GM12891 (cell line): ENCODE results near the gene LSG1.
A peak's percentile ranks its signal among the peaks of the same experiment; 100 is the strongest.
"Not testable (repeated sequence)": the region's sequence is repeated elsewhere in the genome, so short reads cannot be mapped to it uniquely, and the experiment has no call there.

Experiments used
- DNase-seq: peaks from one replicate; pipeline ENCODE4 v3.0.0; 2011; ENCODE audit warnings: low spot score; ENCODE audit not compliant: insufficient read length
- FAIRE-seq: peaks from 2 replicates; lab custom pipeline; 2011; peaks lifted over from hg19 to GRCh38; lab: Jason Lieb, UNC
- PAX5 ChIP-seq: IDR thresholded peaks from 2 replicates; pipeline ENCODE4 v1.6.1; 2011; ENCODE audit warnings: low read length, moderate library complexity, mild to moderate bottlenecking; ENCODE audit not compliant: insufficient read depth, severe bottlenecking
- POLR2A ChIP-seq: IDR thresholded peaks from 2 replicates; pipeline ENCODE4 v1.6.1; 2011; ENCODE audit warnings: low read depth, low read length, control low read depth
- POLR2AphosphoS5 ChIP-seq: IDR thresholded peaks from 2 replicates; pipeline ENCODE4 v1.6.1; 2011; ENCODE audit warnings: low read depth, low read length, control low read depth
- POU2F2 ChIP-seq: IDR thresholded peaks from 2 replicates; pipeline ENCODE4 v1.6.1; 2011; ENCODE audit warnings: low read depth, mild to moderate bottlenecking, control low read depth, low read length, moderate library complexity
- SPI1 ChIP-seq: IDR thresholded peaks from 2 replicates; pipeline ENCODE4 v1.6.1; 2011; ENCODE audit warnings: low read depth, low read length, control low read depth
- TAF1 ChIP-seq: IDR thresholded peaks from 2 replicates; pipeline ENCODE4 v1.6.1; 2011; ENCODE audit warnings: low read depth, low read length, control low read depth

Gene LSG1

GRCh38 chr3:194637541-194638400 lies 34.2 kb downstream of the LSG1 start:
- no peak for FAIRE-seq
- DNase-seq: no peak
- TF ChIP-seq POLR2AphosphoS5: no peak
- no peak for TF ChIP-seq SPI1
- no peak for TF ChIP-seq PAX5
- TF ChIP-seq TAF1: no peak
- no peak for TF ChIP-seq POU2F2
- TF ChIP-seq POLR2A: no peak

- FAIRE-seq: no peak
Measured at GRCh38 chr3:194637066-194637465, 34.9 kb downstream of the LSG1 start.

GRCh38 chr3:194633349-194634004 lies 38.5 kb downstream of the LSG1 start, which contains the start of gene TMEM44:
Gene TMEM44 (minus strand): TSS chr3:194633419. CDS start chr3:194633215, 204 bp downstream.
- DNase-seq (peak; percentile 80), FAIRE-seq (peak; percentile 50)
- peak; percentile 56; the same call in 1 of the 2 replicates for TF ChIP-seq POLR2A
- no peak for TF ChIP-seq TAF1

More at GRCh38 chr3:194637066-194637465, 34.9 kb downstream of the LSG1 start:
- no peak for DNase-seq
- no peak for TF ChIP-seq POLR2AphosphoS5
- TF ChIP-seq POLR2A: no peak
- TF ChIP-seq PAX5: no peak
- TF ChIP-seq TAF1: no peak
- TF ChIP-seq SPI1: no peak
- TF ChIP-seq POU2F2: no peak

DNA sequence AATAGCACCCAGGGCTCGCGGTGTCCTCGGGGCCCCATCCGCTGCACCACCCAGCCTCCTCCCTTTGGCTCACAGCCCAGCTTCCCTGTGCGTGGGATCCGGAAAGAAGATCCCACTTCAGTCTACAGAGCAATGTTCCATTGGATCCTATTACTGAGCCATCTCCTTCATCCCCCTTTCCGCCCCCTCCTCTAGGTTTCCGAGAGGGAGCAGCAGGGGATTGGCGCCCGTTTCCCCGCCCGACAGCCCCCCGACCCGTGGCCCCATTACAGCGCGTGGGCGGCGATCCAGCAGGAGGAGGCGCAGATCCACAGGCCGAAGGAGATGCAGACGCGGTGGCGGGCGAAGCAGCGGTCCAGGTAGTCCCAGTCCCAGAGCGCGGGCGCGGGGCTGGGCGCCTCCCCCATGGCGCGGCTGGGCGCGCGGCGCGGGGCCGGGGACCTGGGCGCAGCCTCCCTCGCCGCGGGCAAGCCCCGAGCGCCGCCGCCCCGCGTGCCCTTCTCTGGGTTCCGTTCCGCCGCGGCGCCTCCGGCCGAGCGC lies 39.1 kb downstream of the LSG1 start:
- no peak for FAIRE-seq
- TF ChIP-seq SPI1 (no peak), POLR2A (no peak), TAF1 (no peak), PAX5 (peak; percentile 30), POLR2AphosphoS5 (no peak), POU2F2 (no peak)
- no peak for DNase-seq

GRCh38 chr3:194632226-194632808 lies 39.7 kb downstream of the LSG1 start:
- no peak for FAIRE-seq
- no peak for TF ChIP-seq POLR2AphosphoS5
- TF ChIP-seq PAX5: no peak
- no peak for TF ChIP-seq POU2F2
- no peak for TF ChIP-seq SPI1
- TF ChIP-seq POLR2A: no peak
- TF ChIP-seq TAF1: no peak

DNA sequence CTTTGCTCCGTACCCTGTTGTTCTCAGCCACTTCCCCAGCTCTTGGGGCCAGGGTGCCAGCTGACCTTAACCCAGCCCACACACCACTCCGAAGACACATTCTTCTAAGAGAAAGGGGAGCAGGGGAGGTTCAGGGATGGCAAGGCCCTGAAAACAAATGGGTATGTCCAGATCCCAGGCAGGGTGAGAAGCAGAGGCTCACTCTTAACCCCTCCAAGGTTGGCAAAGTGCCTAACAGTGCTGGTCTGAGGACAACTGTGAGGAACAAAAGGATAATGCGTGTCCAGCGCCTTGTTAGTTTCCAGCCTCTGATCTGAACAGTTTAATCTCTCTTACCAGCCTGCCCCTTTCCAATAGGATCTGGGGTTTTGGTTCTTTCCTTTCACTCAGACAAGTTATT lies 40.3 kb downstream of the LSG1 start:
- DNase-seq: no peak
- FAIRE-seq: no peak
- TF ChIP-seq POLR2A (no peak), TAF1 (no peak), SPI1 (no peak), POU2F2 (no peak), PAX5 (no peak), POLR2AphosphoS5 (no peak)

More at GRCh38 chr3:194632226-194632808, 39.7 kb downstream of the LSG1 start:
- DNase-seq: no peak

- FAIRE-seq, DNase-seq: not testable (repeated sequence)
Measured at GRCh38 chr3:194630681-194631080, 41.3 kb downstream of the LSG1 start.

DNA sequence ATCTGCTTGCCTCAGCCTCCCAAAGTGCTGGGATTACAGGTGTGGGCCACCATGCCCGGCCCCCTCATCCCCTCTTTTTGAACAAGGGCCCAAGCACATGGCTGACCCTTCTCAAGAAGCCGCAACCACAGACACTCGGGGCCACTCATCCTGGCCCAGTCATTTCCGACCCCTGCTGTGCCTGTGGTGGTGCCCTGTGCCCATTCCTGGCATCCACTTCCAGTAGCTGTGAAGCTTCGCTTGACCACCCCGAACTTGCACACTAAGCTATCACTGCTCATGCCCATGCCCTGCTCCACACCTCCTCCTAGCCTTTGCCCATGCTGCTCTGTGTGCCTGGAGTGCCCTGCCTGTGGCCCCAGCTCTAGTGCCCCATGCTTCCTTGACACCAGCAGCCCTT lies 47.0 kb downstream of the LSG1 start:
- DNase-seq: no peak
- TF ChIP-seq PAX5 (no peak), POU2F2 (no peak), TAF1 (no peak), POLR2AphosphoS5 (no peak), POLR2A (no peak), SPI1 (no peak)
- FAIRE-seq: no peak

DNA sequence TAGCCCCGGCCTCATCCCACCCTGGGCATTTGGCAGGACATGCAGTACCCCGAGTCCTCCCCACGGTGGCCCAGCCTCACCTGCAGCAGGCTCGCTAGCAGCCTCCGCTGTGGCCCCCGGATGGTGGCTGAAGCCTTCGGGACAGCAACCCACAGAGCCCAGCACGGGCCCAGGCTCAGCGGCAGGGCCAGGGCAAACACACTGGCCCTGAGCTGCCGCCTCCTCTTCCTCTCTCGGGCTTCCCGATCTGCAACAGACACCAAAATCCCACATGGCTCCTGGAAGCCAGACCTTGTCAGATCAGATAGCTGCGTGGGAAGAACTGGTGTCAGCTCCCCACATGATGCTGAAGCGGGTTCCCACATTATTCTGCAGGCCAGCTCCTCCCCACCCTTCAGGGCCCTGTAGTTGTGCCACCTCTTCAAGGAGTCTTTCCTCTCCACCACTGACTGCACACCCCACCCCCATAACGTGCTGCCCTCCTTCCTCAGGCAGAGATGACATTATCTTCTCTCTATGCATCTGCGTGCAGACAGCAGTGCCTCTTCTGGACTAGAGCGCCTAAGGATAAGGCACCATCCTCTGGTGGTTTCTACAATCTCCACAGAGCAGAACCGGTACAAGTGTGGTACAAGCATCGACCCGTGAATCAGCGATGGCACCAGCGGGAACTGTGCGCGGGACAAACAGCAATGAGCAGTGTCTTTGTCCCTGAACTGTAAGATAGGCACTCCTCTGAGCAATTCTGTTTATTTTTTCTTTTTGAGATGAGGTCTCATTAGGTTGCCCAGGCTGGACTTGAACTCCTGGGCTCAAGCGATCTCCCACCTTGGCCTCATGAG lies 48.3 kb downstream of the LSG1 start:
- DNase-seq (no peak), FAIRE-seq (no peak)
- no peak for TF ChIP-seq SPI1
- no peak for TF ChIP-seq PAX5
- no peak for TF ChIP-seq POU2F2
- no peak for TF ChIP-seq TAF1
- TF ChIP-seq POLR2A: no peak
- no peak for TF ChIP-seq POLR2AphosphoS5
